Adrenal gland (tissue), 12 donors: ENCODE results near the gene DUSP14. TPM values are rescaled to one million over a fixed set of nuclear protein-coding genes. Genes with fewer than 3 reads are reported as not detected.

Experiments used
- DNase-seq, 7 donors: peaks; one replicate each; pipeline ENCODE4 v3.0.0-alpha.2; 2019 to 2020
- H3K27ac ChIP-seq, 5 donors: fragments of 200-600 bp; sonication (generic) in 4 of 5; 1 replicate in 3 of 5; 2 replicates in 2 of 5; pipeline versions ENCODE4 v1.5.1 to v1.8.0; 2016 to 2020; ENCODE audit warnings: mild to moderate bottlenecking in 1 of 5
- H3K27me3 ChIP-seq: fragments of 200-600 bp; 2 replicates; pipeline ENCODE4 v1.8.0; 2021
- H3K36me3 ChIP-seq, 2 donors: fragments of 200-600 bp; replicated peaks in 1 of 2; 1 replicate in 1 of 2; 2 replicates in 1 of 2; pipeline versions ENCODE4 v1.5.1 to v1.8.0; 2018 to 2022
- H3K4me1 ChIP-seq, 2 donors: fragments of 200-600 bp; replicated peaks in 1 of 2; 1 replicate in 1 of 2; 2 replicates in 1 of 2; pipeline versions ENCODE4 v1.5.1 to v1.8.0; 2018 to 2021
- H3K4me3 ChIP-seq, 4 donors: fragments of 200-600 bp; sonication (generic) in 3 of 4; one replicate each; pipeline ENCODE4 v1.5.1; 2016 to 2018
- H3K9me3 ChIP-seq, 3 donors: fragments of 200-600 bp; sonication (generic) in 1 of 3; replicated peaks in 1 of 3; 1 replicate in 2 of 3; 2 replicates in 1 of 3; pipeline versions ENCODE4 v1.5.1 to v1.8.0; 2016 to 2021
- CTCF ChIP-seq, 6 experiments: fragments of 450-650 bp in 4 of 6; fragments of 200-600 bp in 2 of 6; sonication (generic) in 1 of 6; IDR thresholded peaks; 1 replicate in 5 of 6; 2 replicates in 1 of 6; pipeline versions ENCODE4 v1.5.1 to v1.8.0; 2016 to 2021; ENCODE audit warnings: antibody characterized with exemption in 6 of 6, mild to moderate bottlenecking in 2 of 6, moderate library complexity in 1 of 6
- POLR2A ChIP-seq, 2 donors: fragments of 450-650 bp; IDR thresholded peaks; one replicate each; pipeline ENCODE4 v1.6.1; 2017; ENCODE audit warnings: antibody characterized with exemption in 2 of 2, mild to moderate bottlenecking in 2 of 2, moderate library complexity in 1 of 2
- WGBS, 4 donors: extraction: QIAGEN DNeasy Blood & Tissue Kit in 2 of 4; methylation state at CpG; one replicate each; pipeline versions ENCODE4 v1.1.5 to v1.1.7; 2013 to 2017; 5-methylcytosine and 5-hydroxymethylcytosine counted together
- intact Hi-C, 2 donors: fragments of 100-400 bp; cut with DNase I; formaldehyde crosslinking; loops; one replicate each; pipeline versions ENCODE4 v1.14.1 to v1.15.0; 2022 to 2023
- polyA plus RNA-seq, 3 donors: library from polyadenylated mRNA; stranded (reverse); fragments of 200-250 nt in 2 of 3; fragments of 350-450 nt in 1 of 3; fragmentation: Illumina TruSeq in 1 of 3; extraction: RNeasy Lipid Tissue Mini Kit (QIAGEN cat#74804) in 1 of 3; gene quantifications; one replicate each; pipeline ENCODE4 v1.2.3, GENCODE V29; 2013 to 2014
- total RNA-seq, 9 donors: library from RNA; depleted of rRNA in 4 of 9; stranded (reverse); fragments of >200 nt in 4 of 9; fragments of 120-200 nt in 1 of 9; fragmentation: NEBNext Ultra II Directional in 1 of 9; extraction: Animal tissue kit (Norgen Biotek cat#: 25700) in 1 of 9; gene quantifications; one replicate each; pipeline versions ENCODE4 v1.1.0 to v1.2.4, GENCODE V29; 2013 to 2023
- donor health status: healthy with polysubstance abuse.
- donor health status: Bipolar disorder and iron deficiency.
- donor health status: DM: yes; HTN: yes; CAD: no.
- donor health status: DM: no; HTN: no; CAD: no.
- donor health status: DM: no; HTN: no; CAD: no.
- donor health status: DM: yes; HTN: yes; CAD: no.

Gene DUSP14
- total and polyA plus RNA-seq, 12 donors: 7.2 to 66.2 (median 22.4) TPM

- Histone ChIP-seq H3K27me3 (no peaks in the 10 kb centered on the region), H3K27ac (peak overlapping the region in 4 of 5 donors; percentile 85 to 93 (median 88)), H3K4me3 (peak overlapping the region in 3 of 4 donors; percentile 45 to 92 (median 54)), H3K4me1 (peaks cover 31 to 51% of the 10 kb centered on the region in 2 donors), H3K36me3 (no peaks in the 10 kb centered on the region), H3K9me3 (no peaks in the 10 kb centered on the region)
- 0 to 4% (median 0%) methylated on average over 5 to 56 of the region's 56 CpGs for whole genome bisulfite sequencing, 4 donors
- TF ChIP-seq POLR2A (IDR thresholded peaks at IDR 0.05) (no peak), CTCF (IDR thresholded peaks at IDR 0.05) (peak in 2 of 6 experiments; percentile 37 to 42)
- peak; percentile 65 to 82 (median 73) for DNase-seq
- intact Hi-C loops: no loop called here
Observed at GRCh38 chr17:37490022-37490587, 414 bp downstream of the DUSP14 start.

GRCh38 chr17:37490638-37491614, 1.2 kb downstream of the DUSP14 start:
- no peak for TF ChIP-seq CTCF (IDR thresholded peaks at IDR 0.05)
- peak in 1 of 2 donors; percentile 60 for TF ChIP-seq POLR2A (IDR thresholded peaks at IDR 0.05)
- Histone ChIP-seq H3K9me3 (no peaks in the 10 kb centered on the region), H3K4me1 (peaks cover 31 to 51% of the 10 kb centered on the region in 2 donors), H3K4me3 (peak overlapping the region in 3 of 4 donors; percentile 45 to 92 (median 54)), H3K27me3 (no peaks in the 10 kb centered on the region), H3K27ac (peak overlapping the region in 4 of 5 donors; percentile 85 to 93 (median 88)), H3K36me3 (no peaks in the 10 kb centered on the region)
- intact Hi-C loops: no loop called here
- peak; percentile 73 to 89 (median 87) for DNase-seq
- WGBS, 4 donors: 11 to 16% (median 12%) methylated on average over 17 to 24 of the region's 24 CpGs

- Histone ChIP-seq H3K4me3 (peak overlapping the region in 1 of 4 donors; percentile 92), H3K4me1 (peaks cover 31 to 51% of the 10 kb centered on the region in 2 donors), H3K9me3 (no peaks in the 10 kb centered on the region), H3K36me3 (no peaks in the 10 kb centered on the region), H3K27ac (peak overlapping the region in 4 of 5 donors; percentile 85 to 93 (median 88)), H3K27me3 (no peaks in the 10 kb centered on the region)
- no peak for TF ChIP-seq CTCF (IDR thresholded peaks at IDR 0.05)
- TF ChIP-seq POLR2A (IDR thresholded peaks at IDR 0.05): no peak
- intact Hi-C loops: no loop called here
- 37 to 44% (median 40%) methylated on average over 4 of the region's 4 CpGs for WGBS, 4 donors
- no peak for DNase-seq
Observed at GRCh38 chr17:37492167-37492566, 2.5 kb downstream of the DUSP14 start.
